IPS-18c (cell line): ENCODE data around the gene TRAIP.
"Not testable (repeated sequence)": the region's sequence is repeated elsewhere in the genome, so short reads cannot be mapped to it uniquely, and the experiment has no call there.

ENCODE experiments used
- H3K4me3 ChIP-seq: 2 replicates; pipeline ENCODE4 v1.7.0; 2013; ENCODE audit warnings: low read depth, mild to moderate bottlenecking, low read length, moderate library complexity; ENCODE audit not compliant: insufficient read depth
- H3K9me3 ChIP-seq: one replicate; pipeline ENCODE4 v1.6.1; 2013; ENCODE audit warnings: mild to moderate bottlenecking, low read length, moderate library complexity; ENCODE audit not compliant: control insufficient read depth, insufficient read depth

The TRAIP gene

DNA sequence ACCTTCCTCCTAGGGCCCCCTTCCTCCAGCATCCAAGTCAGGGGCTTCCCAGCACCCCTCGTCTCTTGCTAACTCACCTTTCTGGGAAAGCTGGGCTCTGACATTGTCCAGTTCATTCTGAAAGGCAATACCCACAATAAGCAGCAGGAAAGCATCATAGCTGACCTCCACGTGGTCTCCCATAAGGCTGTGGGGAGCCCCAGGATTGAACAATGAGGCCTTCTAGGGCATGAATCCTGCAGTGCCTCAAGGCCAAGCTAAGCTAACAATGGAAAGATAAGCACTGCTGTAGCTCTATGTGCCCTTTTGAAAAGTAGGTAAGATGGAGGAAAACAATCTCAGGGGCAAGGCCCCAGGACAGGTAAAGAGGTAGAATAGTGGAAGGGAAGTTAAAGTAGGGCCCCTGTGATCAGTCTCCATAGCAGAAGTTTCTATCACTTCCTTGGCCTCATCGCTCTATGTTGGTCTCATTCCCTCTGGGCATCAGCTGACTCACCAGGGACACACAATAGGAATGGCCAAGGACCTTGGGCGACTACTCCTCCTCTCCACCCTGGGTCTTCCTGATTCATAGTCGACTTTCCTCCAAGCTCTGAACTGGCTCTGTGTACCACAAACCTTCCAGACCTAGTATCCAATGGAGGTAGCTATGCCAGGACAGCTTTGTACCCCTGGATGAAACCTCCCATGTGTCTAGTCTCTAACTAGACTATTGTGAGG is 11.7 kb downstream of the TRAIP start:
- H3K9me3 ChIP-seq: no peaks in the 10 kb centered on the region
- H3K4me3 ChIP-seq: no peak overlapping the region

DNA sequence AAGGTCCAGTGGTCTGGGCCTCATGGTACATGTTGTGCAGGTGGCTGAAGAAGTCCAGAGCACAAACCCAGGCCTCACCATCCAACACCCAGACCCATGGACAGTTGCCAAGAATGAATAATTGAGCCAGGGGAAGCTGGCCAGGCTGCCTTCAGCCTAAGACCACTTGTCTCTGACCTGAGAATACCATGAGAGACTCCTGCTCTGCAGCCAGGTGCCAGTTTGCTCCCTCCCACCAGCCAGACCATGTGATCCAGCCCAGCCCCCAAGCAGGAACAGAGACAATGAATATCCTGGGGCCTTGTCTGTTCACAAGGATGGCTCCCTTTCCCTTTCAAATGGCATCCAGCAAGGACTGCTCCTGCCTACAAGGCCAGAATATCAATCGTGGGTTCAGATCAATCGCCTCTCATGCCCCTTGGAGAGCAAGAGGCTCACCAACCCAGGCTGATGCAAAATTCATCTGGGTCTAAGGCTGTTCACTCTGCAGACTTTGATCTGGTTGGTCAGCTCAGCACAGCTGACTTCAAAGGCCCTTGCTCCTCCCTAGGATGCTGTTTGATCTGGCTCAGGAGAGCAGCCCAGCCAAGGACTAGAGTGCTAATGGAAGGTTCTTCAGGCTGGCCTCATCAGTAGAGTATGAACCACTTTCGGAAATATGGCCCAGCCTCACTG is 13.4 kb downstream of the TRAIP start:
- Histone ChIP-seq H3K9me3 (no peaks in the 10 kb centered on the region), H3K4me3 (no peak overlapping the region)

DNA sequence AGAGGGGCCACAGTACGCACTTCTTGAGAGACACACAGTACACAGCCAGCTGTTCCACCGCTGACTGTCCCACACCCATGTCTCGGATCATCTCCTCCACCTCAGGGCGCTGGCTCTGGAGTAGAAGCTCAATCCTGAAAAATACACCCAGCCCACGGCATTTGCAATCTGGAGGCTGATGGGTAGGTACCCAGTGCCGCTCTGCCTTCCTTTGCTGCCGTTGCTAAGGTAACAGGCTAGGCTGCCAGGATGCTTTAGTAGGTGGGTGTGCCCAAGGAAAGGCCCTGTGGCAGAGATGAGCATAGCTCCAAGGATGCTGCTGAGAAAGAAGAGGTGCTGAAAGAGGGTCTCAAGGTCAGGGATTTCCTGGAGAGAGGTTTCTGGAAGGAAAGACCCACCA is 14.6 kb downstream of the TRAIP start:
- Histone ChIP-seq H3K9me3 (no peaks in the 10 kb centered on the region), H3K4me3 (no peak overlapping the region)

DNA sequence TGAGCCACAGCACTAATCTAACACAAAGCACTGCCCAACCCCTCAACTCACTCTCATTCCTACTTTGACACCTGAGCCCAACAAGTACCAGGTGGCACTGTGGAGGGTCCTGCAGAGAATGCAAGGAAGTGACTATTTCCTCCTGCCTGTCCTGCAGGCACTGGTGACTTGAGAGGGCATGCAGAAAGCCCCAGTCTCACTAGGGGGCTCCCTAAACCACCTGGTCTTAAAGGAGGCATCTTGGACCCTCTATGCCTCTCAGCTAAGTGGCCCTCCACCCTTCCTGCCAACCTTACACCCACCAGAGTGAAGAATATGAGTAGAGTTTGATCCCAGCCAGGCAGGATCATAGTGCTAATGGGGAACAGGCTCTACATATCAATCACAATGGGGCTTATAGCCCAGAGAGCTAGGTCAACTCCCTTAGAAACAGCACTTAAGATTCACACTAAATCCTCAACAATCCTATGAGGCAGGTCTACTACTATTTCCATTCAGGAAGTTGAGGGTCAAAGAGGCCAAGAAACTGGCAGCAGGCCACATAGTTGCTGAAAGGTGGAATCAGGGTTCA is 15.2 kb downstream of the TRAIP start:
- H3K4me3 ChIP-seq: no peak overlapping the region
- H3K9me3 ChIP-seq: no peaks in the 10 kb centered on the region

DNA sequence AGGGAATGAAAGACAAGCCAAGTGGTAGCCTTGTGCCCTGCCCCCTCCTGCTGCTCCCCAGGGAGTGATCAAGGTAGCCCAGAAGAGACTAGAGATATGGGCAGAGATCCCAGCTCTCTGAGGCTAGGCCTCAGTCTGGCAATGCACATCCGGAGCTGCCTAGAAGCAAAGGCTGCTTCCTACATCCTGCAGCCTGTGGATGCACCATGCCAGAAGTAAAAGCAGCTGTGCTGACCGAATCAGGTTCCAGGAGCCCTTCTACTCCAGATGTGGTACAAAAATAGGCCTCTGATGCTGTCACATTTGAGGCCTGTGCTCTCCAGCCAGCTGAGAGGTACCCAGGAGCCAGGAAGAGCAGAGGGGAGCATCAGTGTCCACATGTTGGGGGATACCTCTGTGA is 16.0 kb downstream of the TRAIP start:
- Histone ChIP-seq H3K9me3 (no peaks in the 10 kb centered on the region), H3K4me3 (no peak overlapping the region)

DNA sequence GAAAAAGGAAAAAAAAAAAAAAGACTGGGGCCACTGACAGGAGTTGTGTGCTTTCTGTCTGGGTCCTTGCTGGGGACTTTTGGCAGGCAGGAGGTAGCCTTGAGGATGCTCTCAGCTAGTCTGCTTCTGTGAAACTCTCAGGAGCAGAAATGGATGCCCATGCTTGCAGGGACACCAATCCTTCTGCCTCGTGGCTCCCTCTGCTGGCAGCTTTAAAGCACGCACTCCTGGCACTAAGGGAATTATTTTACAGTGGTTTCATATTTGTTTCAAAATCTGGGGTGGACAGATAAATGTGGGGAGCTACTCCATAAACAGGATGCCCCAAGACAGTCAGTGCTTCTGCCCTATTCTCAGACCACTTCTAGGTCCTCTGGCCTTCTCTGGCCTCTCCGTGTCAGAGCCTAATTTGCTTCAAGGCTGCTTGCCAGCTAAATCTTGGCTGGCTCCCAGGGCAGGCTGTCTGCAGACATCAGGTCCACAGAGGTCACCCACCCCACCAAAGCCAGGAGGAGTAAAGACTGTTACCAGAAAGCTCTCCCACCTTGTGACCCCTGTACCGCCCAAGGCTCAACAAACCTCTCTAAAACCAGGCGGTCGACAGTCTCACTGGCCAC is 17.1 kb downstream of the TRAIP start:
- Histone ChIP-seq H3K4me3 (no peak overlapping the region), H3K9me3 (no peaks in the 10 kb centered on the region)

DNA sequence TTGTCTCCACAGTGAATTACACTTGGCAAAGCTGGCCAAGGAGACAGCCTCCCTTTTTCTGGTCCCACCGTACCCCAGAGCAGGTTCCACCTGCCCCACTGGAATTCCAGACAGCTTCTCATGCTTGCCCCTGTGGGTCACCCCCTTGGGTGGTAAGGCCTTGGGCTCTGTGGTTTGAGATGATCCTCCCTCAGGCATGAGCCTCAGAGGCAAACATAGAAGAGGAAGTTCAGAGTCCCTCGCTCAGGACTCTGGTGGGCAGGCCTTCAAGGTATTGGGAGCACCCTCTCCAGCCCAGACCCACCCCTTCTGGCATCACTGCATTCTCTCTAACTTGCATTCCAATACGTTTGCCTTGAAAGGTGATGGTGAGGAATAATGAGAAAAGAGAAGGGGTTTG is 25.0 kb downstream of the TRAIP start:
- Histone ChIP-seq H3K9me3 (no peaks in the 10 kb centered on the region), H3K4me3 (no peak overlapping the region)

DNA sequence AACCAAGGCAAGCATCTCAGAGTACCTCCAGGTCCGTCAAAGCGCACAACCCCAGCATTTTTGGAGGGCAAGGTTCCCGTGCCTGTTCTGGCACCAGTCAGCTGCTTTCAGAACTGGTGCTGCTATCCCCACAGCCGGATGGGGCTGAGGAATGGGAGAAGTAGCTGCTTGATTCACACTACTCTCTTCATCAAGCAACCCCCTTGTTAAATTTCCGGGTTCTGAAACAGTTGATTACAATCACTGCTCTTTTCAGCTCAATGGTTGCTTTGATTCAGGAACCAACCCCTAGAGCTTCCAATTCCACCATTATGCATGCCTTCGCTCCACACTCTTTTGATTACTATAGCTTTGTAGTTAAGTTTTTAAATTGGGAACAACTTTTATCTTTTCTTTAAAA is 30.3 kb downstream of the TRAIP start:
- no peaks in the 10 kb centered on the region for H3K9me3 ChIP-seq

DNA sequence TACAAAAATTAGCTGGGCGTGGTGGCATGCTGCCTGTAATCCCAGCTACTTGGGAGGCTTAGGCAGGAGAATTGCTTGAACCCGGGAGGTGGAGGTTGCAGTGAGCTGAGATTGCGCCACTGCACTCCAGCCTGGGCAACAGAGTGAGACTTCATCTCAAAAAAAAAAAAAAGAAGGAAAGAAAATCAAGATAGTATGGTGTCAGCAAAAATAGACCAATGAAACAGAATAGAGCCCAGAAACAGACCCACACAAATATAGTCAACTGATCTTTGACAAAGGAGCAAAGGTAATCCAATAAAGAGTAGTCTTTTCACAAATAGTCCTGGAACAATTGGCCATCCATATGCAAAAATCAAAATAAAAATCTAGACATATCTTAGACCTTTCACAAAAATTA is 33.2 kb downstream of the TRAIP start:
- not testable (repeated sequence) for H3K9me3 ChIP-seq, H3K4me3 ChIP-seq

More for the DNA sequence above, 30.3 kb downstream of the TRAIP start:
- H3K4me3 ChIP-seq: no peak overlapping the region

DNA sequence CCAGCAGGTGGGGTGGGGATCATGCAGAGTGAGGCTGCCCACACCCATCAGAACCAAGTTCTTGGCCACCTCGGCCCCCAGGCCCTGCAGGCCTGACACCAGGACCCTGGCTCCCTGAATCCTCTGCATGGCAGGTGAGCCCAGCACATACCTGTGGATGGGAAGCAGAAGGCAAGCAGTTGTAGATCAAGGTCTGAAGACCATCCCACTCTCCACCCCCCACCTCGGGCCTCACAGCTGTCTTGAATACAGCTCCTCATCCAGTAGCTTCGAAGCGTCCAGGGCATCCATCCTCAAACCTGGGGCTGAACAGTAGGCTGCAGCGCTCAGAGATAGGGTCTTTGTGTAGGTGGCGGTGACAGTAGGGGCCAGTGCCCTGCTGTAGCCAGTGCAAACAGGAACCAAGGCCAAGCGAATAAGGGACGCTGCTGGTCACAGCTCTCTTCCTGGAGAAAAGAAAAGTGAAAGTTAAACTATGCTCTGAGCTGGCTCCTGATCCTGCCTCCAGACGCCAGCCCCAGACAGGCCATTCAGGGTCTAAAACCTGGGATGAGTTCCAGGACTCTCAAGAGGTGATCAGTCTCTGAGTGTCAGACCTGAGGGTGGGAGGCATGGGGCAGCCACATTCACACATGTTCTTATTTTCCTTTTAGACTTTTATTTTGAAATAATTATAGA is 42.7 kb downstream of the TRAIP start, which contains the start of gene UBA7:
UBA7 (minus strand) TSS at position 457 of the 678 bp plus-strand sequence; CDS start at position 291, 166 bp downstream.
- no peak within 1 kb of the TSS for H3K4me3 ChIP-seq
- H3K9me3 ChIP-seq: no peaks in the 10 kb centered on the region

DNA sequence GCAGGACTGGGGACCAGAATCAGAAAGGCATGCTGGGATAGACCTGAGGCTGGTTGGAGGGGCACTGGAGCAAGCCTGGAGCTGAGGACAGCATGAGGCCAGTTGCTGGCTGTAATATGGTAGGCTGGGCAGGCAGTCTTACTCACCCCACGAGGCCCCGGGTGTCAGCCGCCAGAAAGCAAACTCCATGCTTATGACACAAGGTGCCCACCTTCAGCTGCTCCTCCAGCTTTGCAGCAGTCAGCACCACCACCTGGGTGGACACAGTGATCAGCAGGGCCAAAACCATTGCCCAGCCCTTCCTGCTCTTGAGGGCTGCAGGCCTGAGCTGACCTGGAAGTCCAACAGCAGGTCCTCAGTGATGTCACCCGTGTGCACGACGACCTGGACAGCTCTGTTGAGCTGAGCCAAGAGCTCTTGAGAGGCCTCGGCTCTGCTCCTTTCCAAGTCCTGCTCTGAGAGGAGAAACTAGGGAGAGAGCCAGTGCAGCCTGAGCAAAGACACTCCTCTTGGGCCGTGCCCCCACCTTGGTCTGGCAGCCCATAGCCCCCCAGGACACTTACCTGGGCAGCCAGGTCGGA is 43.4 kb downstream of the TRAIP start:
- H3K4me3 ChIP-seq: no peak overlapping the region
- no peaks in the 10 kb centered on the region for H3K9me3 ChIP-seq

DNA sequence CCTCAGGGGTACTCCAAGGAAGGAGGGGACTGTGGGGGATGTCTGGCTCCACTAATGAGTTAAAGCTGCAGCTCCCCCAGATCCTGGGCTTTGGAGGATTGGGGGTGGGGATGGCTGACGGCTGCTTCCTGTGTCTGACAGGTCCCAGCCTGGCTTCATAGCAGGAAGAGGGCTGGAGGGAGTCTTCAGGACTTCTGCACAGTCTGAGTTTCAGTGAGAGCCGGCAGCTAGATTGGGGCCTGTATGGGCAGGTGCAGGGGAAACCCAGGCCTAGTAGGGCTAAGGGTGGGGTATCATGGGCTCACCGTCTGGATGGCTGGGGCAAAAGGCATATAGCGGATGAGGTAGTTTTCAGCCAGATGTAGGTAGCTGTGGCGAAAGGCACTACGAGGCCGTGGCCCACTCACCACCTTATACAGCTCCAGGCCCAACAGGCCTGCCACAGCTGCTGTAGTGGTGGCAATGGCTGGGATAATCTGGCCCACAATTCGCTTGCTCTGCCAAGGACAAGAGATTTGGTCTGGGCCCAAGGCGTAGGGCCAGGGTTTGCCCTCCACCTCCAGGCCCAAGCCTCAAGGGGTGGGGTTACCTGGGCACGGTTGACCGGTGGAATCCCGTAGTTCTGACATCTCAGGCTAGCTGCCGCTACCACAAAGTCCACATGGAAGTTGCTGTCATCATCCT is 48.8 kb downstream of the TRAIP start:
- Histone ChIP-seq H3K9me3 (no peaks in the 10 kb centered on the region), H3K4me3 (no peak overlapping the region)

DNA sequence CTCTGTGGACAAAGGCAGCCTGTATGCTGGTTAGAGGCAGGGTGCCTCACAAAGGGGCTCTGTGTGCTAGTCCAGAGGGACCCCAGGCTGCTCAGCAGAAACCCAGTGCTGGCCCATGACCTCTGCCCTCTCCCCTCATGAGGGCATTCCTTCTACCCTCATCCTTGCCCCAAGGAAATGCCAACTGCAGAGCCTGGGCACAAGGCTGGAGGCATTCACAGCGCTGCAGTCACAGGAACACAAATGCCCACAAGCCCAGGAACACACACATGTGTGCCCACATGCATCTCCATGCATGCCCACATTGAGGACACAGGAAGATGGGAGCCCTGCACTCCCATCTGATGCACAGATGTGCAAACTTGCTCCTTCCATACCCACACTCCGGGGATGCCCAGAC is 49.5 kb downstream of the TRAIP start:
- no peaks in the 10 kb centered on the region for H3K9me3 ChIP-seq
- no peak overlapping the region for H3K4me3 ChIP-seq

DNA sequence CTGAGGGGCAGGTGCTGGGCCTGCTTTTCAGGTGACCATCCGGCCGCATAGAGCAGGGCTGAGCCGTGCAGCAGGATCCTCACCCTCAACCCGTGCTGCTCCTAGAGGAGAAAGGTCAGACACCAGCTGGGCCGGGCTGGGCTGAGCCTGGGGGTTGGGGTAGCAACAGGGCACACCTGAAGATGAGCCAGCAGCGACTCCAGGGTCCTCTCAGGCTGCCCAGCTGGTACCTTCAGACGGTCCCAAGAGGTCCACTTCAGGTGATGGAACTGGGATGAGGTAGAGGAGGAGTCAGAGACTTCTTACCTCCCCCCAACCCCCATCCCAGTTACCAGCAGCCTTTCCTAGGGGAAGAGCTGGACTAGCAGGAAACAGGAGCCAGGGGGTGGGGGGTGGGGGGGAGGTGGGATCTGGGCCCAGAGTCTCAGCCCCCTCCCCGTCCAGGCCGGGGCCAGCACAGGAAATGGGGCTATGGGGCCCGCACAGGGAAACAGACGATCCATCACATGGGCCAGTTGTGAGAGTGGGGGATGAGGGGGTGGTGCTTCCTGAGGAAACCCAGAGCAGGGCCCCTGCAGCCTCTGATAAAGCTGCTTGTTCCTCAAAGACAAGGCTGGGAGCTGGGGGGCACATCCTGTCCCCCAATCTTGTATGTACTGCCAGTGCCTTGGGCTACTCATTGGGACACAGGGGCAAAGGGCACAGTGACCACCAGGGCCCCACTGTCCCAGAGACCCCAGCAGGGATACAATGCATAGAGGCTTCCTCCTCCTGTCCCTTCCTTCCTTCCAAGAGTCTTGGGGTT is 50.3 kb downstream of the TRAIP start:
- Histone ChIP-seq H3K4me3 (no peak overlapping the region; the same call in 1 of the 2 replicates), H3K9me3 (no peaks in the 10 kb centered on the region)

DNA sequence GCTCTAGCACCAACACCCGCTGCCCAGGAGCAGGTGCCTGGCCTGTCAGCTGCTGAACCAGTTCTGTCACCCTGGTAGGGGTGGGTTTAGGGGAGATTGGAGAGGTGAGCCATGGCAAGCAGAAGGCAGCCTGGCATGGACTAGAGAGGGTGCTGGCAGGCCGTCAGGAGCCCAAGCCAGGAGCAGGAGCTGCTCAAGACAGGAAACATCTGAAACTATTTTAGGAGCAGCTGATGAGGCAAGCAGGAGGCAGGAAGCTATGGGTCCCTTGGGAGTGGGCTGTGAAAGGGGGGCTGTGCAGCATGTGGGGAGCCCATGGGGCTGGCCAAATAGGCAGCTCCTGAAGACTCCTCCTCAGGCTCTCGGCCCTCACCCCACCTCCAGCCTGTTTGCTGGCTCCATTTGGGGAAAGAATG is 51.0 kb downstream of the TRAIP start:
- H3K9me3 ChIP-seq: no peaks in the 10 kb centered on the region
- H3K4me3 ChIP-seq: no peak overlapping the region
